Measurements from ENCODE around the gene CEP164.

Gene CEP164

GRCh38 chr11:117356126-117356890 lies 28.7 kb downstream of the CEP164 start:
- DNase-seq (ENCODE audit: low read depth, low spot score), result no peak

DNA sequence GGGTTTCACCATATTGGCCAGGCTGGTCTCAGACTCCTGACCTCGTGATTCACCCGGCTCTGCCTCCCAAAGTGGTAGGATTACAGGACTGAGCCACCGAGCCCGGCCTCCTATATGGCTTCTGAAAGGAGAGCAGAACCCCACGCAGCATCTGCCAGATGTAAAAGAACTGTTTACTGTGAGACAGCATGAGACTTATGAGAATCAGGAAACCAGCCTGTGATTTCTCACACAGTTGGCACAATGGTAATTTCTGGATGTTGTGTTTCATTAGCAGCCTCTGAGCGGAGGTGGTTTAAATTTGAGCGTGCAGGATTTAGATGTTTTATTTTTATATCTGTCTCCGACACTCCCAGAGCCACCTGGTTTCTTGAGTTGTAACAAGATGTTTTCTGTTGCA lies 33.8 kb downstream of the CEP164 start:
- DNase-seq (ENCODE audit: low read depth, low spot score), result no peak

- DNase-seq (ENCODE audit: low read depth, low spot score), result no peak
Observed at GRCh38 chr11:117366248-117366647, 38.6 kb downstream of the CEP164 start.

GRCh38 chr11:117366875-117367274 lies 39.2 kb downstream of the CEP164 start:
- no peak for DNase-seq (ENCODE audit: low read depth, low spot score)

GRCh38 chr11:117369534-117369933 lies 41.9 kb downstream of the CEP164 start:
- DNase-seq (ENCODE audit: low read depth, low spot score), result no peak

DNA sequence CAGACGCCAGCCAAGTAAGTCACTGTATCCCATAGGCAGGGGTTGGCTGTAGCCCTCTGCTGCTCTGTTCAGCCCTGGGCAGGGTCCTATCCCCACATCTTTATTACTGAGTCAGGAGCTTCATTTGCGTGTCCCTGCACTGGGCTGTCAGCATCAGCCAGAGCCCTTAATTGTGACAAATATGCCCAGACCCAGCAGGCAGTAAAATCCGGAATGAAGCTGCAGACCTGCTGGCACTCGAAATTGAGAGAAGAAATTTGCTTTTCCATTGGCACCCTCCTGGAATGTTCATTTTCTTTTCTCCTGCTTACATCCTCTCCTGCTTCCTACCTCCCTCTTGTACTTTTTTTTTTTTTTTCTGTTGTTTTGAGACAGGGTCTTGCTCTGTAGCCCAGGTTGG lies 43.8 kb downstream of the CEP164 start:
- DNase-seq (ENCODE audit: low read depth, low spot score), result no peak

DNA sequence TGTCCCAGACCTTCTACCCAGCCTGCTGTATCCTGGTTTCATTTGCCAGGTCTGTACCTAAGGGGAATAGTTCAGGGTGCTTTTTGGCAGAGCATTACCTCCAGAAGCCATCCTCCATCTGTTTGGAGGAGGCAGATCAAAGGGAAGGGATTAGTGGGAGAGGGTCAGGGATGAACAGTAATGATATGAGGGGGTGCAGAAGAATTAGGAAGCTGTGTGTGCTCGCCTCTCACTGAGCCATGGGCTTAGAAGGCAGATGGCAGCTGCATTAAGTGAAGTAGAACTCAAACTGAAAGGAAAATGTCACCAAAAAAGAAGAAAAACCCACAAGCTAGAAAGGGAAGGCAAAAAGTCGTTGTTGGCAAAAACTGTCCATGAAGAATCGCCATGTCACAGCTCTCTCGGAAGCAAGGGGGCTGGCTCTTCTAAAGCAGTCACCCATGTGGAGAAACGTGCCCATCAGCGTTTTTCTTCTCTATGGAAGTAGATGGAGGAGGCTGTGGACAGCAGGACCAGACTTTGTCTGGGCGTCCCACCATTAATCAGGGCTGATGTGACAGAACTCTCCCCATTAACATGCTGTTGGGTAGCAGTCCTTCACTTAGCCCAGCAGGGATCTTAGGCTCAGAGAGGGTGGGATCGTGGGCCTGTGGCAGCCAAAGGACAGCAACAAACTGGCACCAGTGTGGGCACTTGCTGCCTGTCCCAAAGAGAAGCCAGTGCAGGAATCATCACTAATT lies 46.8 kb downstream of the CEP164 start:
- DNase-seq (ENCODE audit: low read depth, low spot score), result no peak

DNA sequence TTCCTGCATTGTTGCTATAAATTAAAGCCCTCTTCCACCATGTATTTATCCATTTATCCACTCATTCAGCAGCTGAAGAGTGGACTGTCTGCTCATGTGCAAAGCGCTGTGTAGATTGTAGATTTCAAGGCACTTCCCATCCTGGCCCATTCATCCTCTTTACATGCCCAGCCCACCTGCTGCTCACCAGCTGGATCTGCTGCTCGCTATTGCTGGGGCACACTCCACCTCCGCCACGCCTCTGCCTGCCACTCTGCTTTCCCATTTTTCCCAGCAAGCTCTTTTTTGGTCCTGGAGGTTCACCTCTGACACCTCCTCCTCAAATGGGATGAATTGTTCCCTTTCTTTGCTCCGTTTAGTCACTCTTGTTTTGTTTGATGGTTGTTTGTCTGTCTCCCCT lies 48.3 kb downstream of the CEP164 start:
- no peak for DNase-seq (ENCODE audit: low read depth, low spot score)

DNA sequence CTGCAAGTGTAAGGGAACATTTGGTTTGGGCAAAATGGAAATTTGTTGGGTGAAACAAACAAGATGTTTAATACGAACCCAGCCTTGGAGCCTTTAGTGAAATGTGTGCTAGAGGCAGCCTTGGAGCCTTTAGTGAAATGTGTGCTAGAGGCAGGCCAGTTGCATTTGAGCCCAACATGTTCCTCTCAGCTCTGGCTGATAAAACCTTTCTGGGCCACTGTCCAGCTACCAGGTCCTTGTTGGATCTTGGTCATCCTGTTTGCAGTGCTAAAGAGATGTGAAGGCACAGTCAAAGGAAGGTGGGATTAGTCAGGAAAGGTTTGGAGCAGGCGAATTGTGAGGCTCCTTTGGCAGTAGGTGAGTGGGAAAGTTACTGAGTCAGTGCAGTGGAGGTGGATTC lies 48.9 kb downstream of the CEP164 start:
- DNase-seq (ENCODE audit: low read depth, low spot score), result no peak

GRCh38 chr11:117378976-117379865 lies 51.6 kb downstream of the CEP164 start:
- no peak for DNase-seq (ENCODE audit: low read depth, low spot score)

DNA sequence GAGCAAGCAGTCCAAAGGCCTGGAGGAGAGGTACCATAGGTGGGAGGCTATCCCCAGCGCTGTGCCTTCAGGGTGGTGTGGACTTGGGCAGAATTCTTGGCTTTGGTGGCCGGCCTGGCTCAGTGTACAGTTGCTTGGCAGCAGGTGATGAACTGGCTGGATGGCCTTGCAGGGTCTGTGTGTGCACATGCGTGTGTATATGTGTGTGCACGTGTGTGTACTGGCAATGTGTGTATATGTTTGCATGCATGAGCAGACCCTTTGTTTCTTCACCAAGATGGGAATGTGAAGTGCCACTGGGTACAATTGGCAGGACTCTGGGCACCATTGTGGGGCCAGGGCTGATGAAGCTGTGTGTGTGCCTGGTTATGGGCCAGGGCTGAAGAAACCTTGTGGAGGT lies 53.0 kb downstream of the CEP164 start:
- DNase-seq (ENCODE audit: low read depth, low spot score), result no peak

DNA sequence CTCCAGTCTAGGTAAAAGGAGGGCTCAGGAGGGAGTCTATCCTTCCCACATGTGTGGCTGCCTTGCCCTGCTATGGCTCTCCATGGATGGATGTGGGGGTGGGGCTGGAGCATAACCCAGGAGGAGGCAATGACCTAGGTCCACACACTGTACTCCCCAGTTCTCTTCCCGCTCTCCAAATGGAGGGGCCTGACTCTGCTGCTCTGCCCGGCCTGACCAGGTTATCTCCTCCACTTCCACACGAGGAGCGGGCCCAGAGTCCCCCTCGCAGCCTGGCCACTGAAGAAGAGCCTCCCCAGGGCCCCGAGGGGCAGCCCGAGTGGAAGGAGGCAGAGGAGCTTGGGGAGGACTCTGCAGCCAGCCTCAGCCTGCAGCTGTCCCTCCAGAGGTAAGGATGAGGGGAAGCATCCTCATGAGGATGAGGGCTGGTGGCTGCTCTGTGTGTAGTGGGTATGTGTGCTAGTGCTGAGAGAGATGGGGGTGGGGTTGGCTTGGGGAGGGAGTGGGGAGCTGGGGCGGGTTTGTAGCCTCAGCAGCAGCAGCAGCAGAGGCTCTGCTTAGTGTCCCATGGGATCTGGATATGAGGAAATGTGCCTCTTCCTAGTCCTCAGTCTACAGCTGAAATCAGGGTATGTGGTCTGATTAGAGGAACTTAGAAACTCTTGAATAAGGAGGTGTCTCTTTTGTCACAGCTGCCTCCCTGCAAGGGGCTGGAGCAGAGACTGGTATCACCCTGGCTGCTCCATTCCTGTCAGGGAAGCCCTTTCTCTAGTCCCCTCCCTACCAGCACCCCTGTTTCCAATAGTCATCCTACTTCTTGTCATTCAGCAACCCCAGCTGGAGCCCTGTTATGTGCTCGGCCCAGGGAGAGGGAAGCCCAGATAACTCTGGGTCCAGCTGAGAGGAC lies 54.1 kb downstream of the CEP164 start:
- DNase-seq (ENCODE audit: low read depth, low spot score), result no peak

- no peak for DNase-seq (ENCODE audit: low read depth, low spot score)
Observed at GRCh38 chr11:117382746-117383145, 55.1 kb downstream of the CEP164 start.

DNA sequence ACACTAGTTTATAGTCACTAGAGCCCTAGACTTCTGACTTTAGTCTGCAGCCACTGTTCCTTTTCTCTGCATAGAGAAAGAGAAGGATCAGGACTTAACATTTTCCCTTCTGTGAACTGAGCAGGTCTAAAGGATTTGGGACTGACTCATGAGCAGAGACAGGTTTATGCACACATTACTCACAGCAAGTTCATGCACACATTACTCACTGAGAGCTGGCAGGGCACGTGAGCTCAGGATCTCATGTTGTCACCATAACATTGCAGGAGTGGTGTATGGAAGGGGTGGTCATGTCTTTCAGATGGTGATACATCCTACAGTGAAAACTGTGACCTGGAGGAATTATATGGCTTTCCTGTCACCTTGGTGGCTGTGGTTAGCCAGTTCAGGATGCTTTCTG lies 56.4 kb downstream of the CEP164 start:
- DNase-seq (ENCODE audit: low read depth, low spot score), result no peak

DNA sequence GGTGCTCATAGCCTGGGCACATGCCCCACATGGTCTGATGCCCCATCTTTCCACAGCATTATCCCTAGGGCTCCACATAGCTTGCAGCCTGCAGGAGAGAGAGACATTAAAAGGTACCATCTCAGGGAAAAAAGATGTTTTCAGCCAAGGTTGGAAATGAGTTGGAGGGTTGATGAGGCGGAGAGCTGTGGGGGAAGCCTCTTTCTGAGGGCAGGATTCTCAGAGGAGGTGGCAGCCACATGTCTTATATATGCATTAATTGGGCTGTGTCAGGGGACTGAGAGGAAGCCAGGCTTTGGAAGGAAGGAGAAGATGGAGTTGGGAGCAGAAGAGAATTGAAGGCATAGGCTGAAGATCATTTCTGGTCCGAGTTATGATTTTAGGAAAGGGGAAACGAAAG lies 57.8 kb downstream of the CEP164 start:
- DNase-seq (ENCODE audit: low read depth, low spot score), result no peak

DNA sequence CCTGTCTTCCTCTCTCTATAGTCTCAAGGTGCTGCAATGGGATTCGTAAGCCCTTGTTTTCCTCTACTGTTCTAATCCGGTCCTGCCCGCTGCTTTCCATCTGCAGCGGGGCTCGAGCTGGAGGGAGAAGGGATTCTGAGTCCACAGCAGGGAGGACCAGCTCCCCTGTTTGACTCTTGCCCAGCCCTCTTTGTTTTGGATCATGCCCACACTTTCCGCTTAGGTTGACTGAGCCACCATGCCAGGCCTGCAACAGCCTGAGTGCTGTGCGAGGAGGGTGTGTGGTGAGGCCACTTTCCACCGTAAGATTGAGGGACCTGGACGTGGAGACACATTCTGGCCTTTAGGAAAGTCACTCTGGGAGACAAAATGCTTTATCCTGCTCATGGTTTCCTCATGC lies 58.3 kb downstream of the CEP164 start:
- DNase-seq (ENCODE audit: low read depth, low spot score), result no peak

GRCh38 chr11:117387992-117388755 lies 60.5 kb downstream of the CEP164 start:
- DNase-seq (ENCODE audit: low read depth, low spot score), result no peak

DNA sequence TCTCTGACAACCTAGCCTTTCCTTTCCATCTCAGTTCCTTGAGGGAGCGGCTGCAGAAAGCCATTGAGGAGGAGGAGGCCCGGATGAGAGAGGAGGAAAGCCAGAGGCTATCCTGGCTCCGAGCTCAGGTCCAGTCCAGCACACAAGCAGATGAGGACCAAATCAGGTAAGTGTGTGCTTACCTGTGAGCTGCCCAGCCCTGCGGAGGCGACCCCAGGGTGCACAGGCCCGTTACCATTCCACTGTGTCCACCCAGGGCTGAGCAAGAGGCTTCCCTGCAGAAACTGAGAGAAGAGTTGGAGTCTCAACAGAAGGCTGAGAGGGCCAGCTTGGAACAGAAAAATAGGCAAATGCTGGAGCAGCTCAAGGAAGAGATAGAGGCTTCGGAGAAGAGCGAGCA lies 63.1 kb downstream of the CEP164 start:
- no peak for DNase-seq (ENCODE audit: low read depth, low spot score)

GRCh38 chr11:117391181-117391580 lies 63.5 kb downstream of the CEP164 start:
- DNase-seq (ENCODE audit: low read depth, low spot score), result no peak

DNA sequence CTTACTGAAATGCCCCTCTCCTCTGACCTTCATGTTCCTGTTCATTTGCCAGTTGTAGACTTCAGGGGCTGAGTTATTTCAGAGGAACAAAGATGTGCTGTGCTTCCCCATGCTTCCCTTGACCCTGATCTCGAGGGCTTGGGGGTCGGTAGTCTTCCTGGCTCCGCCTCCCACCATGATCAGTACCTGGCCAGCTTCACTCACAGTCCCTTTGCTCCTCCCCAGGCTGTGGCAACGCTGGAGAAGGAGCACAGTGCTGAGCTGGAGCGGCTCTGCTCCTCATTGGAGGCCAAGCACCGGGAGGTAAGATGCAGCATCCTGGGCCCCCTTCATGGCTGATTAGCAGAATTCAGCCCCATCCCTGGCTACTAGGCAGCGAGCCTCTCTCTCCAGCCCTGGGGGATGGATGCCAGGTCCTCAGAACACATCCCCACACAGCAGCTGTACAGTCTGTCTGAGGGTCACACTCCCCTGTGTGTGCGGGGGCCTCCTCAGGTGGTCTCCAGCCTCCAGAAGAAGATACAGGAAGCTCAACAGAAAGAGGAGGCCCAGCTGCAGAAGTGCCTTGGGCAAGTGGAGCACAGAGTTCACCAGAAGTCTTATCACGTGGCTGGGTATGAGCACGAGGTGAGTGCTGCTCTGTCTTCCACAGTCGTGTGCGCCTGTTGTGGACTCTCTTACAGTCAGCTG lies 64.5 kb downstream of the CEP164 start:
- no peak for DNase-seq (ENCODE audit: low read depth, low spot score)
